ENCODE results near the gene LPAR5. TPM values are rescaled to one million over a fixed set of nuclear protein-coding genes. Genes with fewer than 3 reads are reported as not detected.

LPAR5 gene
- total RNA-seq, 4 donors from 2014 or later, result 11.0 to 16.4 (median 12.4) TPM

DNA sequence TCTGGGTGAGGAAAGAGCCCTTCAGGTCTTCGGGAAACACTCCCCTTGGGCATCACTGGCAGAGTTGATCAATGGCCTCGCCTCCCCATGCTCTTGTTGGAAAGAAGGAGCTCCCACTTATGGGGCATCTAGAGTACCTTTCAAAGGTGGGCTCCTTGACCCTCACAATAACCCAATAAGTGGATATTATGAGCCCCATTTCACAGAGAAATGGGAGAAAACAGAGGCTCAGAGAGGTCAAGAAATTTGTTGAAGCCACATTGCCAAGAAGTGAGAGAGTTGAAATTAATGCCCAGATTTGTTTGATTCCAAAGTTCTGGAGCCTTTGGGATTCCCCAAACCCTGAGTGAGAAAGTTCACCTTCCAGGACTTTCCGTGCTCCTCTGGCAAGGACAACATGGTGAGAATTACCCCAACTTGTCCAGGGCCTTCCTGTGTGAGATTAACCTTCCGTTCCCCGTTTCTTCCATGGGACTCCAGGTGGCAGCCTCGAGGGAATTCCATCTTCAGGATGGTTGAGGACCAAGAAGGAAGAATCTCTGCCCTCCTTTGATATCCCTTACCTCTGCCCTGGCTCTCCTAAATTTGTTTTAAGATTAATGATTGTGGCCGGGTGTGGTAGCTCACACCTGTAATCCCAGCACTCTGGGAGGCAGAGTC, 21.1 kb downstream of the LPAR5 start:
- 41 to 45% methylated on average over 7 of the region's 7 CpGs for WGBS, 2 donors
- intact Hi-C loops (cut with DNase I; ENCODE audit: low total_unique reads), result loop anchor here (5.0 kb wide), 1 partner anchor 213 kb away; the partner anchor contains the start of gene P3H3
- H3K4me3 ChIP-seq (ENCODE audit: low read depth, poor library complexity, severe bottlenecking), result no peak overlapping the region
- DNase-seq (ENCODE audit: low spot score in 2 of 2), result no peak
- TF ChIP-seq POLR2A (IDR thresholded peaks at IDR 0.05), result no peak
- TF ChIP-seq, protein P1, sequence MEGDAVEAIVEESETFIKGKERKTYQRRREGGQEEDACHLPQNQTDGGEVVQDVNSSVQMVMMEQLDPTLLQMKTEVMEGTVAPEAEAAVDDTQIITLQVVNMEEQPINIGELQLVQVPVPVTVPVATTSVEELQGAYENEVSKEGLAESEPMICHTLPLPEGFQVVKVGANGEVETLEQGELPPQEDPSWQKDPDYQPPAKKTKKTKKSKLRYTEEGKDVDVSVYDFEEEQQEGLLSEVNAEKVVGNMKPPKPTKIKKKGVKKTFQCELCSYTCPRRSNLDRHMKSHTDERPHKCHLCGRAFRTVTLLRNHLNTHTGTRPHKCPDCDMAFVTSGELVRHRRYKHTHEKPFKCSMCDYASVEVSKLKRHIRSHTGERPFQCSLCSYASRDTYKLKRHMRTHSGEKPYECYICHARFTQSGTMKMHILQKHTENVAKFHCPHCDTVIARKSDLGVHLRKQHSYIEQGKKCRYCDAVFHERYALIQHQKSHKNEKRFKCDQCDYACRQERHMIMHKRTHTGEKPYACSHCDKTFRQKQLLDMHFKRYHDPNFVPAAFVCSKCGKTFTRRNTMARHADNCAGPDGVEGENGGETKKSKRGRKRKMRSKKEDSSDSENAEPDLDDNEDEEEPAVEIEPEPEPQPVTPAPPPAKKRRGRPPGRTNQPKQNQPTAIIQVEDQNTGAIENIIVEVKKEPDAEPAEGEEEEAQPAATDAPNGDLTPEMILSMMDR (IDR thresholded peaks at IDR 0.05), result no peak

DNA sequence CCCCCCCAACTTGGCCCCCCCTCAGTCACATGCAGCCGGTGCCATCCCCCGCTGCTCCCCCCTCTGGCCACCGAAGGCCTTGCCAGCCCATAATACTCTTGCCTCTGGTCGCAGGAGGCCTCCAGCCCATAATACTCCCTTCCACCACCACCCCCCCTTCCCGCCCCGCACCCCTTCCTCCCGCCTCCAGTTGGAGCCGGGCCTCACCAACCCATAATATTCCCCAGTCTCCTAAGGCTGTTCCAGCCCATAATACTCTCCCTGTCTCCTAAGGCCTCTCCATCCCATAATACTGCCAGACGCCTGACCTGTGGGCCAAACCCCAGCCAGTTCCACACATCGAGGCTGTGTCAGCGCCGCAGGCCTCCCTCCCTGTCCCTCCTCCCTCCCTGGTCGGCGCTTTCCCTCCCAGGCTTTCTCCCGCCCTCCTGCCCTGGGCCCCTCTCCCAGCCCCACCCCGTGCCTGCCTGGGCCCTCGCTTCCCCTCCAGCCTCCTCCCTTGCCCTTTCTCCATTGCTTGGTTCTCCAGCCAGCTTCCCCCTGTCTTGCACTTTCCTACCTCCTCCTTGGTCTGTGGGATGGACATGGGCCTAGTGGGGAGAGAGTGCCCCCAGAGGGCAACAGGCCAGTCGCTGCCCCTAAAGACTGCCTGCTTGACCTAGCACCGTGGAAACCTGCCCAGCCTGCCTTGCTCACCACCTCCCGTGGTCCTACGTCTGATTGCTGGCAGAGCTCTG, 21.8 kb downstream of the LPAR5 start:
- intact Hi-C loops (cut with DNase I; ENCODE audit: low total_unique reads), result no loop called here
- TF ChIP-seq, protein P1 (IDR thresholded peaks at IDR 0.05), result peak in 1 of 3 donors; percentile 51
- TF ChIP-seq POLR2A (IDR thresholded peaks at IDR 0.05), result no peak
- 3 to 8% methylated on average over 21 of the region's 21 CpGs for WGBS, 2 donors
- DNase-seq (ENCODE audit: low spot score in 2 of 2), result peak; percentile 91 to 98
- no peak overlapping the region for H3K4me3 ChIP-seq (ENCODE audit: low read depth, poor library complexity, severe bottlenecking)

DNA sequence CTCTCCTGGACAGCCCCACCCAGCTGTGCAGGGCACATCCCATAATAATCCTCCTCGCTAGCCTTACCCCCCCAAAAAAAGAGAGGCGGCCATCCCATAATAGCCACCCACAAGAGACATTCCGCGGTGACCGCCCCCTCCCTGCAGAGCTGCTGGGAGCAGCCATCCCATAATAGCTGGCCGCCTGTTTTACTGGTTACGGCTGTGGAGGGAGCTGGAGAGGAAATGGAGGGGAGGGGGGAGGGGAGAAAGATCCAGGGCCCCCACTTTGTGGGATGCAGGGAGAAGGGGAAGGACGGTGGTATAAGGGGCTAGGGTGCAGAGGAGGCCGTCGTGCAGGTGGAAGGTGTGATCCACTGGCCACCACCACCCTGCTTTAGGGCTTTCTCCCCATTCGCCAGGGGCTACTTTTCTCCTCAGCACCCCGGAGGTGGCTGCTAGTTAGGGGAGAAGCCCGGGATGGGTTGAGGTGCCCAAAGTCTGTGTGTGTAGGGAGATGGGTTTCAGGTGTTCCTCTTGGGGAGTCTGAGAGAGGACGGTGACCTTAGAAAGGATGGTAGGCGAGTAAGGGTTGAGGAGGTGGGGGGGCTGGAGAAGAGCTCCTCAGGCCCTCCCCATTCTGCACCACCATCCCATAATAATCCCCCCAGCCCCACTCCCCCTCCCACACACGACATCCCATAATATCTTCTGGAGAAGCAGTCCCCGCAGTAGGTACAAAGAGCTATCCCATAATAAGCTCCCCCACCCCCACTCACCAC, 22.6 kb downstream of the LPAR5 start:
- WGBS, 2 donors, result 2 to 3% methylated on average over 14 to 16 of the region's 17 CpGs
- TF ChIP-seq POLR2A (IDR thresholded peaks at IDR 0.05), result no peak
- intact Hi-C loops (cut with DNase I; ENCODE audit: low total_unique reads), result no loop called here
- peak; percentile 68 to 92 for DNase-seq (ENCODE audit: low spot score in 2 of 2)
- H3K4me3 ChIP-seq (ENCODE audit: low read depth, poor library complexity, severe bottlenecking), result no peak overlapping the region

DNA sequence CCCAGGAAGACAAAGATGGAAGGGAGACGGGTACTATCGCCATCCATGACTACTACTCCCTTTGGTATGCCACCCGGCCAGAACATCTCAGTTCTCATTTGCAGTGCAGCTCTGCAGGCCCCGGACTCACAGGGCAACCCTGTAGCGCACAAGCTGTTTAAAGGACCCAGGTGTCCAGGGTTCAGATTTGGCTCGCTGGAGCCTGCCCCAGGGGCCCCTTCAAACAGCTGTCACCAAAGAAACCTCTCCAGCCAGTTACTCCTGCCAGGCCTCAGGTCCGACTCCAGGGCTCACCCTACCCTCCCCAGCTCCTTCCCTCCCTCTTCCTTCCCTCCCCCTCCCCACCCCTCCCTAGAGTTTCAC, 23.1 kb downstream of the LPAR5 start:
- 23 to 28% methylated on average over 7 of the region's 7 CpGs for WGBS, 2 donors
- no peak overlapping the region for H3K4me3 ChIP-seq (ENCODE audit: low read depth, poor library complexity, severe bottlenecking)
- intact Hi-C loops (cut with DNase I; ENCODE audit: low total_unique reads), result no loop called here
- DNase-seq (ENCODE audit: low spot score in 2 of 2), result no peak
- TF ChIP-seq, protein P1 (IDR thresholded peaks at IDR 0.05), result no peak
- TF ChIP-seq POLR2A (IDR thresholded peaks at IDR 0.05), result no peak

DNA sequence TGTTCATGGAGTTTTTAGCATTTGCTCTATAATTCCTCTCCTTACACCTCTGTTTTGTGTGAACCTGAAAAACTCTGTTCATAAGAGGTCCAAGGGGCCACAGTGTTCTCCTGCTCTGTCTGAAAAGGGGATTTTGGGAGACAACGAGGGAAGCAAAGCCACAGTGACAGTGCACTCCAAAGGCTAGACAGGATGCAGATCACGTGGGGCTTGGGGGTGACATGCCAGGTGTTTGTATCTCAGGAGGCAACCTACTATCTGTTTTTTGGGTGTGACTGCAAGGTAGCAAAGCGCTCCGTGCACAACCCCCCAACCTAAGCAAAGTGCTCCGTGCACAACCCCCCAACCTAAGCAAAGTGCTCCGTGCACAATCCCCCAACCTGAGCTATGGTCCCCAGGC, 23.5 kb downstream of the LPAR5 start:
- intact Hi-C loops (cut with DNase I; ENCODE audit: low total_unique reads), result no loop called here
- H3K4me3 ChIP-seq (ENCODE audit: low read depth, poor library complexity, severe bottlenecking), result no peak overlapping the region
- no peak for DNase-seq (ENCODE audit: low spot score in 2 of 2)
- 46 to 51% methylated on average over 6 of the region's 6 CpGs for WGBS, 2 donors
- TF ChIP-seq, protein P1 (IDR thresholded peaks at IDR 0.05), result no peak
- no peak for TF ChIP-seq POLR2A (IDR thresholded peaks at IDR 0.05)

All from lower leg skin (tissue), 4 donors.